HEK293 (cell line): ENCODE results near the gene RPRD2.

Source experiments
- CTCF ChIA-PET: fragments of 350-600 bp; formaldehyde crosslinking; extraction: SDS; loops from one replicate; lab custom pipeline; 2021; ENCODE audit warnings: antibody characterized with exemption; lab: Yijun Ruan, JAX
- POLR2A ChIA-PET: fragments of 300-600 bp; formaldehyde crosslinking; extraction: SDS; loops from one replicate; lab custom pipeline; 2020; ENCODE audit warnings: antibody characterized with exemption, inconsistent platforms; lab: Yijun Ruan, JAX
- H3K27ac ChIP-seq: fragments of 200-500 bp; sonication (Bioruptor generic); 2 replicates; pipeline ENCODE4 v1.5.1; 2014; ENCODE audit warnings: low read depth, low read length, control low read depth, inconsistent platforms; ENCODE audit errors: extremely low read depth
- H3K36me3 ChIP-seq, 2 experiments: fragments of 200-500 bp in 1 of 2; sonication (Bioruptor generic) in 1 of 2; 1 replicate in 1 of 2; 2 replicates in 1 of 2; pipeline ENCODE4 v1.5.1; 2014 to 2017; ENCODE audit warnings: inconsistent platforms in 2 of 2, low read length in 2 of 2; ENCODE audit not compliant: control insufficient read depth in 2 of 2, insufficient read depth in 1 of 2
- H3K4me1 ChIP-seq: fragments of 200-500 bp; sonication (Bioruptor generic); 2 replicates; pipeline ENCODE4 v1.5.1; 2014; ENCODE audit warnings: mild to moderate bottlenecking, low read length, inconsistent platforms; ENCODE audit not compliant: control insufficient read depth, insufficient read depth
- H3K4me3 ChIP-seq: 2 replicates; pipeline ENCODE4 v1.5.1; 2011; ENCODE audit warnings: low read depth, mild to moderate bottlenecking, control low read depth, low read length, moderate library complexity
- H3K9me3 ChIP-seq: fragments of 200-500 bp; sonication (Bioruptor generic); 2 replicates; pipeline ENCODE4 v1.5.1; 2014; ENCODE audit warnings: low read depth, low read length, inconsistent platforms; ENCODE audit not compliant: control insufficient read depth, insufficient read depth
- KLF7 ChIP-seq: fragments of 450-650 bp; formaldehyde crosslinking; IDR thresholded peaks from 2 replicates; pipeline ENCODE4 v1.5.1; 2016; ENCODE audit warnings: missing biosample characterization, missing genetic modification characterization, borderline replicate concordance
- PRDM6 ChIP-seq: fragments of 450-650 bp; formaldehyde crosslinking; IDR thresholded peaks from 2 replicates; pipeline ENCODE4 v1.5.1; 2017; ENCODE audit warnings: missing biosample characterization, missing genetic modification characterization
- SCRT2 ChIP-seq: fragments of 450-650 bp; formaldehyde crosslinking; IDR thresholded peaks from 2 replicates; pipeline ENCODE4 v1.5.1; 2016; ENCODE audit warnings: missing biosample characterization, missing genetic modification characterization
- SP7 ChIP-seq: fragments of 450-650 bp; formaldehyde crosslinking; IDR thresholded peaks from 2 replicates; pipeline ENCODE4 v1.5.1; 2016; ENCODE audit warnings: missing biosample characterization, missing genetic modification characterization
- ZBTB21 ChIP-seq: fragments of 450-650 bp; formaldehyde crosslinking; IDR thresholded peaks from 2 replicates; pipeline ENCODE4 v1.5.1; 2017; ENCODE audit warnings: missing biosample characterization, missing genetic modification characterization
- ZBTB8A ChIP-seq: fragments of 450-650 bp; formaldehyde crosslinking; IDR thresholded peaks from 2 replicates; pipeline ENCODE4 v1.5.1; 2016; ENCODE audit warnings: missing biosample characterization, missing genetic modification characterization
- ZNF202 ChIP-seq: fragments of 450-650 bp; formaldehyde crosslinking; IDR thresholded peaks from 2 replicates; pipeline ENCODE4 v1.5.1; 2016; ENCODE audit warnings: missing biosample characterization, missing genetic modification characterization, borderline replicate concordance
- ZNF221 ChIP-seq: fragments of 450-650 bp; formaldehyde crosslinking; IDR thresholded peaks from 2 replicates; pipeline ENCODE4 v1.5.1; 2017; ENCODE audit warnings: missing biosample characterization, missing genetic modification characterization, borderline replicate concordance
- ZNF416 ChIP-seq: fragments of 450-650 bp; formaldehyde crosslinking; IDR thresholded peaks from 2 replicates; pipeline ENCODE4 v1.5.1; 2016; ENCODE audit warnings: missing biosample characterization, missing genetic modification characterization
- ZNF48 ChIP-seq: fragments of 450-650 bp; formaldehyde crosslinking; IDR thresholded peaks from 2 replicates; pipeline ENCODE4 v1.5.1; 2016; ENCODE audit warnings: missing biosample characterization, missing genetic modification characterization
- ZNF571 ChIP-seq: fragments of 450-650 bp; formaldehyde crosslinking; IDR thresholded peaks from 2 replicates; pipeline ENCODE4 v1.5.0; 2017; ENCODE audit warnings: missing biosample characterization, missing genetic modification characterization
- ZNF626 ChIP-seq: fragments of 450-650 bp; sonication (Bioruptor Pico); formaldehyde crosslinking; IDR thresholded peaks from 2 replicates; pipeline ENCODE4 v1.5.1; 2018; ENCODE audit warnings: missing biosample characterization, missing genetic modification characterization, inconsistent platforms
- ZNF768 ChIP-seq: fragments of 450-650 bp; formaldehyde crosslinking; IDR thresholded peaks from 2 replicates; pipeline ENCODE4 v1.5.1; 2018; ENCODE audit warnings: missing biosample characterization, mild to moderate bottlenecking, missing genetic modification characterization
- ZNF792 ChIP-seq: fragments of 450-650 bp; formaldehyde crosslinking; IDR thresholded peaks from 2 replicates; pipeline ENCODE4 v1.5.1; 2016; ENCODE audit warnings: missing biosample characterization, missing genetic modification characterization
- ZNF843 ChIP-seq: fragments of 450-650 bp; formaldehyde crosslinking; IDR thresholded peaks from 2 replicates; pipeline ENCODE4 v1.5.1; 2016; ENCODE audit warnings: missing biosample characterization, missing genetic modification characterization
- ZSCAN30 ChIP-seq: fragments of 450-650 bp; IDR thresholded peaks from 2 replicates; pipeline ENCODE4 v1.5.1; 2018; ENCODE audit warnings: missing biosample characterization, mild to moderate bottlenecking, missing genetic modification characterization, moderate library complexity
- TF ChIP-seq, protein P1 (sequence below): fragments of 450-650 bp; formaldehyde crosslinking; IDR thresholded peaks from 2 replicates; pipeline ENCODE4 v1.5.1; 2016; ENCODE audit warnings: missing biosample characterization, missing genetic modification characterization
- TF ChIP-seq, protein P2 (sequence below): fragments of 450-650 bp; formaldehyde crosslinking; IDR thresholded peaks from 2 replicates; pipeline ENCODE4 v1.5.1; 2017; ENCODE audit warnings: missing biosample characterization, missing genetic modification characterization

The RPRD2 gene

GRCh38 chr1:150409504-150410362, 45.8 kb downstream of the RPRD2 start:
- no peak for TF ChIP-seq KLF7 (tag by site-specific recombination)
- TF ChIP-seq ZBTB21 (tag by site-specific recombination), result no peak
- Histone ChIP-seq H3K36me3 (no peaks in the 10 kb centered on the region), H3K27ac (no peak overlapping the region), H3K9me3 (no peaks in the 10 kb centered on the region), H3K4me1 (peaks cover 2% of the 10 kb centered on the region; the same call in 1 of the 2 replicates), H3K4me3 (no peak overlapping the region)
- ChIA-PET POLR2A (no interaction called here), CTCF (interaction anchor here (0.6 to 0.7 kb wide), 2 partner anchors 11 to 425 kb away, joined by 3 read pairs; no protein-coding TSS in a partner anchor)

GRCh38 chr1:150410582-150411101, 46.7 kb downstream of the RPRD2 start:
- TF ChIP-seq ZNF843 (tag by site-specific recombination), result no peak
- TF ChIP-seq ZNF416 (tag by site-specific recombination), result no peak
- CTCF ChIA-PET, result no interaction called here
- no peak overlapping the region for H3K4me3 ChIP-seq
- peaks cover under 1% of the 10 kb centered on the region; the same call in 1 of the 2 replicates for H3K4me1 ChIP-seq
- POLR2A ChIA-PET, result no interaction called here
- no peaks in the 10 kb centered on the region for H3K9me3 ChIP-seq
- no peak overlapping the region for H3K27ac ChIP-seq
- H3K36me3 ChIP-seq, result no peaks in the 10 kb centered on the region

DNA sequence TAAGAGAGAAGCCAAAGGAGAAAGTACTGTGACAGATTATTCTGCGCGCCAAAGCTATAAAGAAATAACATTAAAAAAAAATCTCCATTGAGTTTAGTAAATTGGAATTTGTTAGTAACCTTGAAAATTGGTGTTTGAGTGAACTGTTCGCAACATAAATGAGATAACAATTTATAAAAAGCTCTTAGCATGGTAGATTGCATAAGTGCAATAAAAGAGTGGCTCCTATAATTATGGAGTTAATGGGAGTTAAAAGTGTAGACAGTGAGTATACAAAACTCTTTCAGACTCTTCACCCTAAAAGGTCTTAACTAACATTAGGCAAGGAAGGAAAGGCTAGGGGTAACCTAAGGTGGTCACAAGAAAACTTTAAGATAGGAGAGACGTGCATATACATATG, 50.6 kb downstream of the RPRD2 start:
- no peaks in the 10 kb centered on the region for H3K4me1 ChIP-seq
- ChIA-PET POLR2A (no interaction called here), CTCF (interaction anchor here (0.6 to 0.8 kb wide), 2 partner anchors 49 to 123 kb away, joined by 3 to 4 read pairs; no protein-coding TSS in a partner anchor)
- no peak overlapping the region for H3K27ac ChIP-seq
- H3K36me3 ChIP-seq, result peaks cover 0 to 10% of the 10 kb centered on the region in 2 experiments; a peak in 1 of 3 replicates
- no peaks in the 10 kb centered on the region for H3K9me3 ChIP-seq
- H3K4me3 ChIP-seq, result no peak overlapping the region
- TF ChIP-seq ZNF768 (tag by site-specific recombination) (no peak), SP7 (tag by site-specific recombination) (peak; percentile 62; the same call in 1 of the 2 replicates), ZSCAN30 (tag by site-specific recombination) (no peak), SCRT2 (tag by site-specific recombination) (no peak), ZNF48 (tag by site-specific recombination) (no peak), ZNF626 (tag by site-specific recombination) (no peak), PRDM6 (peak; percentile 50; the same call in 1 of the 2 replicates)

- ChIA-PET CTCF (no interaction called here), POLR2A (no interaction called here)
- H3K4me3 ChIP-seq, result no peak overlapping the region
- H3K27ac ChIP-seq, result no peak overlapping the region
- H3K36me3 ChIP-seq, result peaks cover 7 to 20% of the 10 kb centered on the region in 2 experiments; a peak in 2 of 3 replicates
- H3K9me3 ChIP-seq, result no peaks in the 10 kb centered on the region
- no peaks in the 10 kb centered on the region for H3K4me1 ChIP-seq
- no peak for TF ChIP-seq ZBTB8A (tag by site-specific recombination)
- TF ChIP-seq ZNF571, result no peak
- TF ChIP-seq ZNF792 (tag by site-specific recombination), result no peak
- TF ChIP-seq, protein P1, sequence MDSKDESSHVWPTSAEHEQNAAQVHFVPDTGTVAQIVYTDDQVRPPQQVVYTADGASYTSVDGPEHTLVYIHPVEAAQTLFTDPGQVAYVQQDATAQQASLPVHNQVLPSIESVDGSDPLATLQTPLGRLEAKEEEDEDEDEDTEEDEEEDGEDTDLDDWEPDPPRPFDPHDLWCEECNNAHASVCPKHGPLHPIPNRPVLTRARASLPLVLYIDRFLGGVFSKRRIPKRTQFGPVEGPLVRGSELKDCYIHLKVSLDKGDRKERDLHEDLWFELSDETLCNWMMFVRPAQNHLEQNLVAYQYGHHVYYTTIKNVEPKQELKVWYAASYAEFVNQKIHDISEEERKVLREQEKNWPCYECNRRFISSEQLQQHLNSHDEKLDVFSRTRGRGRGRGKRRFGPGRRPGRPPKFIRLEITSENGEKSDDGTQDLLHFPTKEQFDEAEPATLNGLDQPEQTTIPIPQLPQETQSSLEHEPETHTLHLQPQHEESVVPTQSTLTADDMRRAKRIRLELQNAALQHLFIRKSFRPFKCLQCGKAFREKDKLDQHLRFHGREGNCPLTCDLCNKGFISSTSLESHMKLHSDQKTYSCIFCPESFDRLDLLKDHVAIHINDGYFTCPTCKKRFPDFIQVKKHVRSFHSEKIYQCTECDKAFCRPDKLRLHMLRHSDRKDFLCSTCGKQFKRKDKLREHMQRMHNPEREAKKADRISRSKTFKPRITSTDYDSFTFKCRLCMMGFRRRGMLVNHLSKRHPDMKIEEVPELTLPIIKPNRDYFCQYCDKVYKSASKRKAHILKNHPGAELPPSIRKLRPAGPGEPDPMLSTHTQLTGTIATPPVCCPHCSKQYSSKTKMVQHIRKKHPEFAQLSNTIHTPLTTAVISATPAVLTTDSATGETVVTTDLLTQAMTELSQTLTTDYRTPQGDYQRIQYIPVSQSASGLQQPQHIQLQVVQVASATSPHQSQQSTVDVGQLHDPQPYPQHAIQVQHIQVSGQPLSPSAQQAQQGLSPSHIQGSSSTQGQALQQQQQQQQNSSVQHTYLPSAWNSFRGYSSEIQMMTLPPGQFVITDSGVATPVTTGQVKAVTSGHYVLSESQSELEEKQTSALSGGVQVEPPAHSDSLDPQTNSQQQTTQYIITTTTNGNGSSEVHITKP (tag by site-specific recombination), result no peak
- TF ChIP-seq ZNF202 (tag by site-specific recombination), result no peak
- TF ChIP-seq, protein P2, sequence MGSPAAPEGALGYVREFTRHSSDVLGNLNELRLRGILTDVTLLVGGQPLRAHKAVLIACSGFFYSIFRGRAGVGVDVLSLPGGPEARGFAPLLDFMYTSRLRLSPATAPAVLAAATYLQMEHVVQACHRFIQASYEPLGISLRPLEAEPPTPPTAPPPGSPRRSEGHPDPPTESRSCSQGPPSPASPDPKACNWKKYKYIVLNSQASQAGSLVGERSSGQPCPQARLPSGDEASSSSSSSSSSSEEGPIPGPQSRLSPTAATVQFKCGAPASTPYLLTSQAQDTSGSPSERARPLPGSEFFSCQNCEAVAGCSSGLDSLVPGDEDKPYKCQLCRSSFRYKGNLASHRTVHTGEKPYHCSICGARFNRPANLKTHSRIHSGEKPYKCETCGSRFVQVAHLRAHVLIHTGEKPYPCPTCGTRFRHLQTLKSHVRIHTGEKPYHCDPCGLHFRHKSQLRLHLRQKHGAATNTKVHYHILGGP (tag by site-specific recombination), result no peak
- TF ChIP-seq ZNF221, result no peak
Observed at GRCh38 chr1:150415800-150416199, 51.9 kb downstream of the RPRD2 start.
